SU-DHL-6 (cell line): ENCODE results near the gene ANTXR2.

Source experiments
- EZH2phosphoT487 ChIP-seq: fragments of 200-600 bp; sonication (generic), shearing (Covaris generic); conservative IDR thresholded peaks from 2 replicates; pipeline ENCODE4 v1.6.1; 2018; ENCODE audit warnings: mild to moderate bottlenecking, antibody characterized with exemption, low read length, moderate library complexity, mixed read lengths
- TF ChIP-seq, protein P1 (sequence below): fragments of 200-600 bp; sonication (generic); IDR thresholded peaks from one replicate; pipeline ENCODE4 v1.5.1; 2017; ENCODE audit warnings: antibody characterized with exemption, mild to moderate bottlenecking, low read length, moderate library complexity; ENCODE audit not compliant: insufficient read depth, poor library complexity, severe bottlenecking

DNA sequence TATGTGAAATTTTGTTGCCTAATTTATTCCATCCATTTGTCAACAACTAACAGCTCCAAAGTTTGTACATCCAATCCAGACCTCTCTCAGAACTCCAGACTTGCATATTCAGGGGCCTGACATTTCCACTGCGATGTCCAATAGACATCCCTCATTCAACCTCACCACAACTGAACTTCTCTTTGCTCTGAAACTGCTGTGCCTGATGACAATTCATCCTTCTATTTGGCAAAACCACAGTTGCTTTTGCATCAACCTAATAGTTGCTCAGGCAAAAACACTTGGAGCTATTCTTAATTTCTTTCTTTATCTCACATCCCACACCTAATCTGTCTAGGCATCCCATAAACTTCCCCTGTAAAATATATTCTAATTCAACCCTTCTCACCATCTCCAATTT lies 56.5 kb downstream of the ANTXR2 start:
- TF ChIP-seq EZH2phosphoT487, result no peak
- TF ChIP-seq, protein P1, sequence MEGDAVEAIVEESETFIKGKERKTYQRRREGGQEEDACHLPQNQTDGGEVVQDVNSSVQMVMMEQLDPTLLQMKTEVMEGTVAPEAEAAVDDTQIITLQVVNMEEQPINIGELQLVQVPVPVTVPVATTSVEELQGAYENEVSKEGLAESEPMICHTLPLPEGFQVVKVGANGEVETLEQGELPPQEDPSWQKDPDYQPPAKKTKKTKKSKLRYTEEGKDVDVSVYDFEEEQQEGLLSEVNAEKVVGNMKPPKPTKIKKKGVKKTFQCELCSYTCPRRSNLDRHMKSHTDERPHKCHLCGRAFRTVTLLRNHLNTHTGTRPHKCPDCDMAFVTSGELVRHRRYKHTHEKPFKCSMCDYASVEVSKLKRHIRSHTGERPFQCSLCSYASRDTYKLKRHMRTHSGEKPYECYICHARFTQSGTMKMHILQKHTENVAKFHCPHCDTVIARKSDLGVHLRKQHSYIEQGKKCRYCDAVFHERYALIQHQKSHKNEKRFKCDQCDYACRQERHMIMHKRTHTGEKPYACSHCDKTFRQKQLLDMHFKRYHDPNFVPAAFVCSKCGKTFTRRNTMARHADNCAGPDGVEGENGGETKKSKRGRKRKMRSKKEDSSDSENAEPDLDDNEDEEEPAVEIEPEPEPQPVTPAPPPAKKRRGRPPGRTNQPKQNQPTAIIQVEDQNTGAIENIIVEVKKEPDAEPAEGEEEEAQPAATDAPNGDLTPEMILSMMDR, result no peak
